ENCODE measurements around the gene INTS3. TPM values are rescaled to one million over a fixed set of nuclear protein-coding genes. Genes with fewer than 3 reads are reported as not detected.

INTS3 gene
- total and polyA plus RNA-seq, 10 of the 15 experiments (the other 5 are each of a cell fraction or from before 2014, with no cell fraction given): 12.6 to 87.4 (median 30.8) TPM

DNA sequence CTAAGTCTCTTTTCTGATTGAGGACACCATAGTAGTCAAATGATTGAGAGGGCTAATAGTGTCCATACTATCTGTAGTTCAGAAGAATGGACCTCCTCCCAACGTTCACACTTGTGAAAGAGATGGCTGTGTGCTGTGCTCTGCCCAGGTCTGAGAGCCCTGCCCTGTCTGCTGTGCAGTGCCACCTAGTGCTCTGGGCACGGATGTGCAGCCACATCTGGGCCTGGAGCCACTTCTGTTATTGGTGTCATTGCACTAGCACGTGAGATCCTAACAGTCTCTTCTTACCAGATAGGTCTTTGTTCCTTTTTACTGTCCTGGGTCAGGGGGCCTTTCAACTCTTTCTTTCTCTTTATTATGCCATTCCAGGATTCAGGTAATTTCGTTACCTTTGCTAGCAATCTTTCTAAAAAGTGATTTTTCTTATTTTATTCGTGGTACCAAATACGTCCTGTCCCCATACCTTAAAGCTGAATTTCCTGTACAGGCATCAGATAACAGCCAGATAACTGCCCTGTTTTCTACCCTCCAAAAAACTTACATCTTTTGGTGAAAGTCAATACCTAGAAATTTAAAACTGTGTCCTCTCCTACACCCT lies 21.7 kb downstream of the INTS3 start (continued):
- TF ChIP-seq STAT1 (conservative IDR thresholded peaks at IDR 0.05) (no peak), KAT2A (conservative IDR thresholded peaks at IDR 0.05; ENCODE audit: control insufficient read depth, low read depth, low read length) (no peak), CBX3 (IDR thresholded peaks at IDR 0.05; ENCODE audit: borderline replicate concordance, low read depth) (no peak), RELA (IDR thresholded peaks at IDR 0.05; ENCODE audit: borderline replicate concordance, partially characterized antibody) (peak; percentile 66), ZNF24 (IDR thresholded peaks at IDR 0.05) (no peak), DPF2 (IDR thresholded peaks at IDR 0.05) (0 out of 2 replicates have a peak, but pooled peaks have one; percentile 19), TAF1 (IDR thresholded peaks at IDR 0.05; ENCODE audit: borderline replicate concordance, low read depth, low read length) (no peak), BHLHE40 (IDR thresholded peaks at IDR 0.05; ENCODE audit: borderline replicate concordance in 1 of 2, low read depth in 2 of 2, low read length in 1 of 2) (peak; percentile 96), IRF4 (IDR thresholded peaks at IDR 0.05; ENCODE audit: low read depth, low read length) (peak; percentile 59; the same call in 1 of the 2 replicates), JUNB (IDR thresholded peaks at IDR 0.05) (no peak), SIX5 (IDR thresholded peaks at IDR 0.05; ENCODE audit: low read depth, low read length, severe bottlenecking) (no peak), KDM1A (IDR thresholded peaks at IDR 0.05; ENCODE audit: borderline replicate concordance) (no peak), STAT3 (IDR thresholded peaks at IDR 0.05; ENCODE audit: low read depth, low read length) (no peak), MTA3 (IDR thresholded peaks at IDR 0.05; ENCODE audit: borderline replicate concordance, low read length) (no peak), CHD1 (IDR thresholded peaks at IDR 0.05; ENCODE audit: low read depth, low read length) (no peak), POU2F2 (IDR thresholded peaks at IDR 0.05; ENCODE audit: borderline replicate concordance, low read depth, low read length) (0 out of 3 replicates have a peak, but pooled peaks have one; percentile 44), MYC (IDR thresholded peaks at IDR 0.05; ENCODE audit: insufficient read depth, insufficient read length, insufficient replicate concordance, low read length, severe bottlenecking) (no peak), ZNF207 (IDR thresholded peaks at IDR 0.05; ENCODE audit: borderline replicate concordance) (peak; percentile 84), RAD51 (IDR thresholded peaks at IDR 0.05) (peak; percentile 38; the same call in 1 of the 2 replicates), SREBF2 (IDR thresholded peaks at IDR 0.05; ENCODE audit: low read length) (no peak)
- TF ChIP-seq, protein P1, sequence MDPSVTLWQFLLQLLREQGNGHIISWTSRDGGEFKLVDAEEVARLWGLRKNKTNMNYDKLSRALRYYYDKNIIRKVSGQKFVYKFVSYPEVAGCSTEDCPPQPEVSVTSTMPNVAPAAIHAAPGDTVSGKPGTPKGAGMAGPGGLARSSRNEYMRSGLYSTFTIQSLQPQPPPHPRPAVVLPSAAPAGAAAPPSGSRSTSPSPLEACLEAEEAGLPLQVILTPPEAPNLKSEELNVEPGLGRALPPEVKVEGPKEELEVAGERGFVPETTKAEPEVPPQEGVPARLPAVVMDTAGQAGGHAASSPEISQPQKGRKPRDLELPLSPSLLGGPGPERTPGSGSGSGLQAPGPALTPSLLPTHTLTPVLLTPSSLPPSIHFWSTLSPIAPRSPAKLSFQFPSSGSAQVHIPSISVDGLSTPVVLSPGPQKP (IDR thresholded peaks at IDR 0.05; ENCODE audit: low read depth, low read length): no peak
- TF ChIP-seq, protein P2, sequence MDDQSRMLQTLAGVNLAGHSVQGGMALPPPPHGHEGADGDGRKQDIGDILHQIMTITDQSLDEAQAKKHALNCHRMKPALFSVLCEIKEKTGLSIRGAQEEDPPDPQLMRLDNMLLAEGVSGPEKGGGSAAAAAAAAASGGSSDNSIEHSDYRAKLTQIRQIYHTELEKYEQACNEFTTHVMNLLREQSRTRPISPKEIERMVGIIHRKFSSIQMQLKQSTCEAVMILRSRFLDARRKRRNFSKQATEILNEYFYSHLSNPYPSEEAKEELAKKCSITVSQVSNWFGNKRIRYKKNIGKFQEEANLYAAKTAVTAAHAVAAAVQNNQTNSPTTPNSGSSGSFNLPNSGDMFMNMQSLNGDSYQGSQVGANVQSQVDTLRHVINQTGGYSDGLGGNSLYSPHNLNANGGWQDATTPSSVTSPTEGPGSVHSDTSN (IDR thresholded peaks at IDR 0.05; ENCODE audit: insufficient replicate concordance, low read depth, low read length): no peak
- TF ChIP-seq, protein P3, sequence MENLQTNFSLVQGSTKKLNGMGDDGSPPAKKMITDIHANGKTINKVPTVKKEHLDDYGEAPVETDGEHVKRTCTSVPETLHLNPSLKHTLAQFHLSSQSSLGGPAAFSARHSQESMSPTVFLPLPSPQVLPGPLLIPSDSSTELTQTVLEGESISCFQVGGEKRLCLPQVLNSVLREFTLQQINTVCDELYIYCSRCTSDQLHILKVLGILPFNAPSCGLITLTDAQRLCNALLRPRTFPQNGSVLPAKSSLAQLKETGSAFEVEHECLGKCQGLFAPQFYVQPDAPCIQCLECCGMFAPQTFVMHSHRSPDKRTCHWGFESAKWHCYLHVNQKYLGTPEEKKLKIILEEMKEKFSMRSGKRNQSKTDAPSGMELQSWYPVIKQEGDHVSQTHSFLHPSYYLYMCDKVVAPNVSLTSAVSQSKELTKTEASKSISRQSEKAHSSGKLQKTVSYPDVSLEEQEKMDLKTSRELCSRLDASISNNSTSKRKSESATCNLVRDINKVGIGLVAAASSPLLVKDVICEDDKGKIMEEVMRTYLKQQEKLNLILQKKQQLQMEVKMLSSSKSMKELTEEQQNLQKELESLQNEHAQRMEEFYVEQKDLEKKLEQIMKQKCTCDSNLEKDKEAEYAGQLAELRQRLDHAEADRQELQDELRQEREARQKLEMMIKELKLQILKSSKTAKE (IDR thresholded peaks at IDR 0.05; ENCODE audit: low read depth, poor library complexity, severe bottlenecking): peak; percentile 20
- TF ChIP-seq, protein P4, sequence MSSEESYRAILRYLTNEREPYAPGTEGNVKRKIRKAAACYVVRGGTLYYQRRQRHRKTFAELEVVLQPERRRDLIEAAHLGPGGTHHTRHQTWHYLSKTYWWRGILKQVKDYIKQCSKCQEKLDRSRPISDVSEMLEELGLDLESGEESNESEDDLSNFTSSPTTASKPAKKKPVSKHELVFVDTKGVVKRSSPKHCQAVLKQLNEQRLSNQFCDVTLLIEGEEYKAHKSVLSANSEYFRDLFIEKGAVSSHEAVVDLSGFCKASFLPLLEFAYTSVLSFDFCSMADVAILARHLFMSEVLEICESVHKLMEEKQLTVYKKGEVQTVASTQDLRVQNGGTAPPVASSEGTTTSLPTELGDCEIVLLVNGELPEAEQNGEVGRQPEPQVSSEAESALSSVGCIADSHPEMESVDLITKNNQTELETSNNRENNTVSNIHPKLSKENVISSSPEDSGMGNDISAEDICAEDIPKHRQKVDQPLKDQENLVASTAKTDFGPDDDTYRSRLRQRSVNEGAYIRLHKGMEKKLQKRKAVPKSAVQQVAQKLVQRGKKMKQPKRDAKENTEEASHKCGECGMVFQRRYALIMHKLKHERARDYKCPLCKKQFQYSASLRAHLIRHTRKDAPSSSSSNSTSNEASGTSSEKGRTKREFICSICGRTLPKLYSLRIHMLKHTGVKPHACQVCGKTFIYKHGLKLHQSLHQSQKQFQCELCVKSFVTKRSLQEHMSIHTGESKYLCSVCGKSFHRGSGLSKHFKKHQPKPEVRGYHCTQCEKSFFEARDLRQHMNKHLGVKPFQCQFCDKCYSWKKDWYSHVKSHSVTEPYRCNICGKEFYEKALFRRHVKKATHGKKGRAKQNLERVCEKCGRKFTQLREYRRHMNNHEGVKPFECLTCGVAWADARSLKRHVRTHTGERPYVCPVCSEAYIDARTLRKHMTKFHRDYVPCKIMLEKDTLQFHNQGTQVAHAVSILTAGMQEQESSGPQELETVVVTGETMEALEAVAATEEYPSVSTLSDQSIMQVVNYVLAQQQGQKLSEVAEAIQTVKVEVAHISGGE (CRISPR knock-in tag; IDR thresholded peaks at IDR 0.05): no peak

Measured in GM12878 (cell line).